H1 (cell line): ENCODE measurements around the gene GALNT12. TPM values are rescaled to one million over a fixed set of nuclear protein-coding genes. Genes with fewer than 3 reads are reported as not detected.

ENCODE experiments used
- CTCF ChIA-PET: fragments of 300-600 bp; sonication (Branson Sonifier 250); formaldehyde crosslinking; loops from one replicate; lab custom pipeline; 2021; ENCODE audit not compliant: partially characterized antibody; lab: Charles Lee
- POLR2A ChIA-PET: fragments of 300-600 bp; sonication (Branson Sonifier 250); formaldehyde crosslinking; loops from one replicate; lab custom pipeline; 2021; ENCODE audit warnings: inconsistent platforms; ENCODE audit not compliant: partially characterized antibody; lab: Charles Lee
- DNase-seq, 2 experiments: peaks; one replicate each; pipeline versions ENCODE4 v3.0.0 to v3.0.0-alpha.2; 2010 to 2022; ENCODE audit warnings: low spot score in 2 of 2, low read depth in 1 of 2, mixed read lengths in 1 of 2
- FAIRE-seq: peaks from 2 replicates; lab custom pipeline; 2011; peaks lifted over from hg19 to GRCh38; lab: Jason Lieb, UNC
- H2AFZ ChIP-seq: 2 replicates; pipeline ENCODE4 v1.8.1; 2012; ENCODE audit warnings: low read length, inconsistent platforms
- H2AK5ac ChIP-seq: 2 replicates; pipeline ENCODE4 v1.6.1; 2013; ENCODE audit warnings: low read depth, low read length
- H2BK120ac ChIP-seq: replicated peaks from 2 replicates; pipeline ENCODE3; 2013; ENCODE audit warnings: low read depth, low read length, inconsistent platforms
- H2BK12ac ChIP-seq: 2 replicates; pipeline ENCODE4 v1.6.1; 2013; ENCODE audit warnings: low read depth, low read length
- H2BK15ac ChIP-seq: 2 replicates; pipeline ENCODE4 v1.6.1; 2013; ENCODE audit warnings: low read length
- H2BK20ac ChIP-seq: 2 replicates; pipeline ENCODE4 v1.6.1; 2013; ENCODE audit warnings: low read length
- H2BK5ac ChIP-seq: 2 replicates; pipeline ENCODE4 v1.6.1; 2013; ENCODE audit warnings: low read depth, low read length
- H3K14ac ChIP-seq: 2 replicates; pipeline ENCODE4 v1.6.1; 2013; ENCODE audit warnings: inconsistent platforms; ENCODE audit not compliant: insufficient read length
- H3K18ac ChIP-seq: 2 replicates; pipeline ENCODE4 v1.6.1; 2013; ENCODE audit warnings: low read length; ENCODE audit errors: extremely low read depth
- H3K23ac ChIP-seq: 2 replicates; pipeline ENCODE4 v1.6.1; 2013; ENCODE audit warnings: inconsistent platforms; ENCODE audit not compliant: insufficient read length
- H3K23me2 ChIP-seq: 2 replicates; pipeline ENCODE4 v1.6.1; 2013; ENCODE audit warnings: low read depth, low read length
- H3K27ac ChIP-seq: 2 replicates; pipeline ENCODE4 v1.6.1; 2011; ENCODE audit warnings: low read depth, low read length, inconsistent platforms
- H3K27me3 ChIP-seq, 4 experiments: replicated peaks in 1 of 4; 1 replicate in 1 of 4; 2 replicates in 3 of 4; pipeline versions ENCODE4 v1.6.1 to v1.8.1; 2011 to 2013; ENCODE audit warnings: low read length in 3 of 4, mild to moderate bottlenecking in 3 of 4, inconsistent platforms in 2 of 4, mixed read lengths in 2 of 4, moderate library complexity in 1 of 4; ENCODE audit not compliant: control insufficient read depth in 3 of 4, insufficient read depth in 3 of 4; ENCODE audit errors: extremely low read depth in 1 of 4
- H3K36me3 ChIP-seq, 4 experiments: 2 replicates each; pipeline versions ENCODE4 v1.6.1 to v1.8.1; 2011 to 2013; ENCODE audit warnings: mild to moderate bottlenecking in 4 of 4, low read length in 3 of 4, moderate library complexity in 2 of 4, control low read depth in 1 of 4, inconsistent platforms in 1 of 4; ENCODE audit not compliant: insufficient read depth in 4 of 4, control insufficient read depth in 2 of 4
- H3K4ac ChIP-seq: replicated peaks from 2 replicates; pipeline ENCODE3; 2013; ENCODE audit warnings: low read length, low read depth, mixed read lengths, inconsistent platforms; ENCODE audit not compliant: insufficient read length
- H3K4me1 ChIP-seq, 4 experiments: replicated peaks in 1 of 4; 1 replicate in 1 of 4; 2 replicates in 3 of 4; pipeline versions ENCODE4 v1.6.1 to v1.8.1; 2011 to 2013; ENCODE audit warnings: low read length in 3 of 4, inconsistent platforms in 2 of 4, mixed read lengths in 1 of 4; ENCODE audit not compliant: insufficient read depth in 4 of 4, control insufficient read depth in 3 of 4
- H3K4me2 ChIP-seq, 2 experiments: 2 replicates each; pipeline versions ENCODE4 v1.6.1 to v1.8.1; 2011 to 2013; ENCODE audit warnings: low read depth in 2 of 2, low read length in 2 of 2, control low read depth in 1 of 2, inconsistent platforms in 1 of 2, mild to moderate bottlenecking in 1 of 2; ENCODE audit not compliant: insufficient read depth in 1 of 2
- H3K4me3 ChIP-seq, 4 experiments: fragments of 200-600, 300-600 bp in 1 of 4; sonication (generic), shearing (Covaris generic), sonication (Bioruptor Twin) in 1 of 4; 2 replicates each; pipeline versions ENCODE4 v1.5.1 to v1.8.1; 2011 to 2016; ENCODE audit warnings: low read length in 4 of 4, low read depth in 3 of 4, control low read depth in 2 of 4, inconsistent platforms in 2 of 4, mild to moderate bottlenecking in 2 of 4, mixed read lengths in 1 of 4, moderate library complexity in 1 of 4; ENCODE audit not compliant: insufficient read depth in 2 of 4; ENCODE audit errors: extremely low read depth in 1 of 4
- H3K56ac ChIP-seq: replicated peaks from 2 replicates; pipeline ENCODE3; 2013; ENCODE audit warnings: low read depth, mild to moderate bottlenecking, mixed read lengths, low read length, inconsistent platforms; ENCODE audit not compliant: insufficient read length
- H3K79me1 ChIP-seq: 2 replicates; pipeline ENCODE4 v1.6.1; 2013; ENCODE audit warnings: low read depth, low read length, control low read depth
- H3K79me2 ChIP-seq, 2 experiments: 2 replicates each; pipeline versions ENCODE4 v1.6.1 to v1.8.1; 2012 to 2013; ENCODE audit warnings: low read length in 2 of 2, mild to moderate bottlenecking in 2 of 2, inconsistent platforms in 1 of 2; ENCODE audit not compliant: insufficient read depth in 2 of 2, control insufficient read depth in 1 of 2
- H3K9ac ChIP-seq, 4 experiments: replicated peaks in 1 of 4; 1 replicate in 1 of 4; 2 replicates in 3 of 4; pipeline versions ENCODE4 v1.6.1 to v1.8.1; 2011 to 2013; ENCODE audit warnings: low read depth in 3 of 4, low read length in 3 of 4, control low read depth in 2 of 4, mild to moderate bottlenecking in 2 of 4, moderate library complexity in 2 of 4, inconsistent platforms in 1 of 4; ENCODE audit errors: extremely low read depth in 1 of 4
- H3K9me3 ChIP-seq, 2 experiments: 2 replicates each; pipeline versions ENCODE4 v1.6.1 to v1.8.1; 2012 to 2013; ENCODE audit warnings: mild to moderate bottlenecking in 2 of 2, moderate library complexity in 2 of 2, control low read depth in 1 of 2, inconsistent platforms in 1 of 2, low read depth in 1 of 2, low read length in 1 of 2, mixed read lengths in 1 of 2; ENCODE audit not compliant: insufficient read depth in 2 of 2
- H4K20me1 ChIP-seq, 2 experiments: replicated peaks in 1 of 2; 2 replicates each; pipeline versions ENCODE3 to v1.8.1; 2011 to 2013; ENCODE audit warnings: inconsistent platforms in 2 of 2, low read length in 2 of 2, mild to moderate bottlenecking in 1 of 2; ENCODE audit not compliant: insufficient read depth in 2 of 2, control insufficient read depth in 1 of 2
- H4K5ac ChIP-seq: 2 replicates; pipeline ENCODE4 v1.6.1; 2013; ENCODE audit warnings: low read length, low read depth, mixed read lengths, inconsistent platforms; ENCODE audit not compliant: insufficient read length
- H4K8ac ChIP-seq: 2 replicates; pipeline ENCODE4 v1.8.0; 2013; ENCODE audit warnings: mild to moderate bottlenecking, moderate library complexity, low read length, inconsistent platforms; ENCODE audit not compliant: insufficient read depth; ENCODE audit errors: extremely low read depth
- H4K91ac ChIP-seq: replicated peaks from 2 replicates; pipeline ENCODE3; 2013; ENCODE audit warnings: low read length, mixed read lengths, inconsistent platforms; ENCODE audit not compliant: insufficient read length
- CTBP2 ChIP-seq: IDR thresholded peaks from 2 replicates; pipeline ENCODE4 v1.7.0; 2011; ENCODE audit warnings: borderline replicate concordance, mild to moderate bottlenecking, moderate library complexity, mixed read lengths, low read length; ENCODE audit not compliant: insufficient read depth, insufficient read length
- SRF ChIP-seq: IDR thresholded peaks from 2 replicates; pipeline ENCODE4 v1.6.1; 2011; ENCODE audit warnings: mild to moderate bottlenecking, low read depth, low read length, moderate library complexity
- WGBS, 2 experiments: shearing (Covaris generic) in 1 of 2; methylation state at CpG; one replicate each; pipeline versions ENCODE4 v1.1.6 to v1.1.7; 2013 to 2015; ENCODE audit warnings: low lambda C conversion rate in 2 of 2, mixed read lengths in 2 of 2, inconsistent platforms in 1 of 2, low coverage in 1 of 2, missing lambda C conversion rate in 1 of 2; ENCODE audit not compliant: insufficient replicate concordance in 2 of 2, insufficient coverage in 1 of 2, insufficient read length in 1 of 2; ENCODE audit errors: extremely low coverage in 1 of 2, missing lambda C conversion rate in 1 of 2; 5-methylcytosine and 5-hydroxymethylcytosine counted together
- polyA plus RNA-seq, 7 experiments: library from polyadenylated mRNA; depleted of rRNA in 3 of 7; stranded (reverse) in 5 of 7; unstranded in 2 of 7; fragments of >200 nt in 5 of 7; fragments of 200-250 nt in 2 of 7; gene quantifications; 1 replicate in 5 of 7; 2 replicates in 1 of 7; 4 replicates in 1 of 7; pipeline versions ENCODE4 v1.2.1 to v1.2.3, GENCODE V29; 2011 to 2013; ENCODE audit warnings: missing spikeins in 2 of 7, mixed read lengths in 2 of 7
- total RNA-seq: library from RNA; stranded (reverse); fragmentation: NEBNext Ultra II Directional; extraction: Animal tissue kit (Norgen Biotek cat#: 25700); gene quantifications from 2 replicates; pipeline ENCODE4 v1.2.1, GENCODE V29; 2021

Gene GALNT12
- total and polyA plus RNA-seq, 2 of the 8 experiments (the other 6 are each of a cell fraction or from before 2014, with no cell fraction given), result 16.2 to 19.6 TPM

DNA sequence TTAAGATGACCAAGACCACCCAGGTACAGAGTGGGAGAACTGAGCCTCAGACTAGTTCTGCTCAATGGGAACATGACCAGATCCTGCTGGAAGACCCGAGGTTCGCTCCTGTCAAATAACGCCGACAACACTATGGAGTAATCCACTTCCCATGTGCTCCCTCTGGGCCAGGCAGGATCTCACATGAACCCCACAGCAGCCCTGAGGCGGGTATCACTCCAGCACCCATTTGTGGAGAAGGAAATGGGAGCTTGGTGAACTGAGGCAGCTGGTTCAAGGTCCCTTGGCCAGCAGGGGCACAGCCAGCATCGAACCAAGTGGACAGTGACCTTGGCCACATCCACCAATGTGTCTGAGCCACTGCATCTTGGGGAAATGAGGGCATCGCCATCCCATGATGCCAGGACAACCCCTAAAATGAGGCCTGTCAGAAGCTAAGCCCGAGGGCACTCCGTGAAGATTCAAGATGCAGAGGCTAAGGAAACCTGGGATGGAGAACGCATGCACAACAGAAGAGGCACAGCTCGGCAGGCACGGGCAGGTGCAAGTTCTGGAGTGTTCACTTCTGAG lies 19.6 kb upstream of the GALNT12 start:
- Histone ChIP-seq H4K8ac (no peak overlapping the region), H2BK20ac (no peak overlapping the region), H3K36me3 (peaks cover 9 to 26% (median 16%) of the 10 kb centered on the region in 4 experiments; a peak in 7 of 8 replicates), H3K27ac (no peak overlapping the region), H3K9me3 (no peaks in the 10 kb centered on the region), H3K18ac (no peak overlapping the region), H2BK120ac (no peak overlapping the region), H3K4me1 (peaks cover 5 to 10% (median 8%) of the 10 kb centered on the region in 4 experiments), H3K23ac (no peak overlapping the region), H3K4me3 (no peak overlapping the region), H3K14ac (no peak overlapping the region), H3K79me1 (peaks cover 15% of the 10 kb centered on the region; the same call in 1 of the 2 replicates), H3K56ac (no peak overlapping the region), H3K4ac (no peak overlapping the region), H4K5ac (no peak overlapping the region), H3K79me2 (peaks cover 0 to 21% of the 10 kb centered on the region in 2 experiments; a peak in 2 of 4 replicates), H2AK5ac (no peak overlapping the region), H3K23me2 (no peaks in the 10 kb centered on the region), H4K91ac (no peak overlapping the region), H2AFZ (no peak overlapping the region), H2BK5ac (no peak overlapping the region), H3K4me2 (no peak overlapping the region), H3K9ac (no peak overlapping the region; a peak in 1 of 7 replicates), H2BK15ac (no peak overlapping the region), H2BK12ac (no peak overlapping the region), H3K27me3 (no peaks in the 10 kb centered on the region), H4K20me1 (peaks cover 7 to 21% of the 10 kb centered on the region in 2 experiments)
- CTCF ChIA-PET, result interaction anchor here (2.9 kb wide), 1 partner anchor 12 kb away, joined by 24 read pairs; no protein-coding TSS in a partner anchor
- FAIRE-seq (no peak), DNase-seq (peak in 1 of 2 experiments; percentile 22)
- POLR2A ChIA-PET, result no interaction called here
- WGBS, 2 experiments, result 94% methylated on average over 12 of the region's 12 CpGs; no CpG with 5 or more reads in 1 of the 2 experiments
- TF ChIP-seq CTBP2, result no peak
- no peak for TF ChIP-seq SRF
